Anterior cingulate cortex (tissue), 58 donors: ENCODE results near the gene MUS81.

Experiments
- DNase-seq, 58 donors: peaks; one replicate each; lab custom pipeline; 2025; lab: John Stamatoyannopoulos, UW

Gene MUS81

GRCh38 chr11:65844231-65844872, 15.9 kb upstream of the MUS81 start:
- DNase-seq = no peak

- no peak for DNase-seq
Measured at GRCh38 chr11:65847746-65848145, 12.5 kb upstream of the MUS81 start.

GRCh38 chr11:65848693-65849092, 11.5 kb upstream of the MUS81 start:
- peak in 1 of 58 donors; percentile 26 for DNase-seq

- DNase-seq = no peak
Measured at GRCh38 chr11:65849366-65849765, 10.9 kb upstream of the MUS81 start.

- DNase-seq = no peak
Measured at GRCh38 chr11:65849771-65850216, 10.4 kb upstream of the MUS81 start.

GRCh38 chr11:65850217-65851082, 9.8 kb upstream of the MUS81 start:
- DNase-seq = no peak

GRCh38 chr11:65851083-65851579, 9.1 kb upstream of the MUS81 start:
- no peak for DNase-seq

- DNase-seq = no peak
Measured at GRCh38 chr11:65851811-65852507, 8.3 kb upstream of the MUS81 start.

- DNase-seq = no peak
Measured at GRCh38 chr11:65852508-65853245, 7.6 kb upstream of the MUS81 start.

GRCh38 chr11:65853246-65853979, 6.8 kb upstream of the MUS81 start:
- DNase-seq = no peak

- no peak for DNase-seq
Measured at GRCh38 chr11:65854161-65854592, 6.1 kb upstream of the MUS81 start.

- no peak for DNase-seq
Measured at GRCh38 chr11:65854852-65855837, 5.1 kb upstream of the MUS81 start.

GRCh38 chr11:65855927-65856363, 4.3 kb upstream of the MUS81 start:
- DNase-seq = no peak

GRCh38 chr11:65856689-65857499, 3.3 kb upstream of the MUS81 start:
- DNase-seq = peak in 56 of 58 donors; percentile 35 to 86 (median 70)

- DNase-seq = peak in 32 of 58 donors; percentile 55 to 86 (median 69)
Measured at GRCh38 chr11:65857500-65857852, 2.8 kb upstream of the MUS81 start.

- DNase-seq = peak; percentile 40 to 99 (median 97)
Measured at GRCh38 chr11:65857853-65858680, 2.2 kb upstream of the MUS81 start, which contains the start of gene CFL1. CFL1 (minus strand) TSS chr11:65858180; CDS start chr11:65858099, 81 bp downstream.
